ENCODE results near the gene SPATA19.

The SPATA19 gene

GRCh38 chr11:133892584-133893380 lies 47.5 kb upstream of the SPATA19 start:
- no peak for TF ChIP-seq CTCF (conservative IDR thresholded peaks at IDR 0.05; ENCODE audit: low read length)
- TF ChIP-seq EZH2phosphoT487 (IDR thresholded peaks at IDR 0.05; ENCODE audit: borderline replicate concordance) = no peak

GRCh38 chr11:133892126-133892525 lies 46.8 kb upstream of the SPATA19 start:
- H3K36me3 ChIP-seq (ENCODE audit: insufficient read depth, low read length) = no peaks in the 10 kb centered on the region
- no peaks in the 10 kb centered on the region for H3K27me3 ChIP-seq (ENCODE audit: insufficient read depth, low read length, poor library complexity, severe bottlenecking)
- H3K4me1 ChIP-seq (ENCODE audit: insufficient read depth, low read length, poor library complexity, severe bottlenecking) = no peaks in the 10 kb centered on the region

More at GRCh38 chr11:133892584-133893380, 47.5 kb upstream of the SPATA19 start:
- Histone ChIP-seq H3K36me3 (ENCODE audit: insufficient read depth, low read length) (no peaks in the 10 kb centered on the region), H3F3A (ENCODE audit: low read depth) (no peaks in the 10 kb centered on the region), H3K79me2 (ENCODE audit: insufficient read depth, low read length) (no peaks in the 10 kb centered on the region), H3K9me2 (replicated peaks; ENCODE audit: low read depth, low read length) (no peaks in the 10 kb centered on the region), H3K27me3 (ENCODE audit: insufficient read depth, low read length, poor library complexity, severe bottlenecking) (no peaks in the 10 kb centered on the region), H2AFZ (ENCODE audit: low read length) (no peak overlapping the region), H3K4me3 (ENCODE audit: low read length, poor library complexity, severe bottlenecking) (no peak overlapping the region), H3K4me2 (ENCODE audit: low read depth, low read length, poor library complexity, severe bottlenecking) (no peak overlapping the region), H4K20me1 (ENCODE audit: insufficient read depth, low read length, poor library complexity, severe bottlenecking) (no peaks in the 10 kb centered on the region), H3K4me1 (ENCODE audit: insufficient read depth, low read length, poor library complexity, severe bottlenecking) (no peaks in the 10 kb centered on the region), H3K9ac (ENCODE audit: low read depth, low read length, poor library complexity, severe bottlenecking) (no peak overlapping the region), H3K9me3 (ENCODE audit: insufficient read depth, low read depth, low read length) (peaks cover 14% of the 10 kb centered on the region; the same call in 1 of the 2 replicates)

GRCh38 chr11:133889893-133890292 lies 44.6 kb upstream of the SPATA19 start:
- TF ChIP-seq CTCF (conservative IDR thresholded peaks at IDR 0.05; ENCODE audit: low read length) = no peak
- TF ChIP-seq EZH2phosphoT487 (IDR thresholded peaks at IDR 0.05; ENCODE audit: borderline replicate concordance) = no peak
- Histone ChIP-seq H3K9me3 (ENCODE audit: insufficient read depth, low read depth, low read length) (peaks cover 26% of the 10 kb centered on the region; the same call in 1 of the 2 replicates), H3K79me2 (ENCODE audit: insufficient read depth, low read length) (no peaks in the 10 kb centered on the region), H3K4me3 (ENCODE audit: low read length, poor library complexity, severe bottlenecking) (no peak overlapping the region), H3K9me2 (replicated peaks; ENCODE audit: low read depth, low read length) (no peaks in the 10 kb centered on the region), H3K4me1 (ENCODE audit: insufficient read depth, low read length, poor library complexity, severe bottlenecking) (no peaks in the 10 kb centered on the region), H3F3A (ENCODE audit: low read depth) (no peaks in the 10 kb centered on the region), H3K36me3 (ENCODE audit: insufficient read depth, low read length) (no peaks in the 10 kb centered on the region), H3K4me2 (ENCODE audit: low read depth, low read length, poor library complexity, severe bottlenecking) (no peak overlapping the region), H4K20me1 (ENCODE audit: insufficient read depth, low read length, poor library complexity, severe bottlenecking) (no peaks in the 10 kb centered on the region), H2AFZ (ENCODE audit: low read length) (no peak overlapping the region), H3K27me3 (ENCODE audit: insufficient read depth, low read length, poor library complexity, severe bottlenecking) (no peaks in the 10 kb centered on the region), H3K9ac (ENCODE audit: low read depth, low read length, poor library complexity, severe bottlenecking) (no peak overlapping the region)

More at GRCh38 chr11:133892126-133892525, 46.8 kb upstream of the SPATA19 start:
- no peaks in the 10 kb centered on the region for H3F3A ChIP-seq (ENCODE audit: low read depth)
- H3K4me3 ChIP-seq (ENCODE audit: low read length, poor library complexity, severe bottlenecking) = no peak overlapping the region
- no peak overlapping the region for H3K9ac ChIP-seq (ENCODE audit: low read depth, low read length, poor library complexity, severe bottlenecking)
- no peaks in the 10 kb centered on the region for H3K9me2 ChIP-seq (replicated peaks; ENCODE audit: low read depth, low read length)
- no peak overlapping the region for H2AFZ ChIP-seq (ENCODE audit: low read length)
- H3K79me2 ChIP-seq (ENCODE audit: insufficient read depth, low read length) = no peaks in the 10 kb centered on the region
- TF ChIP-seq EZH2phosphoT487 (IDR thresholded peaks at IDR 0.05; ENCODE audit: borderline replicate concordance) (no peak), CTCF (conservative IDR thresholded peaks at IDR 0.05; ENCODE audit: low read length) (no peak)
- peaks cover 14% of the 10 kb centered on the region; the same call in 1 of the 2 replicates for H3K9me3 ChIP-seq (ENCODE audit: insufficient read depth, low read depth, low read length)
- no peaks in the 10 kb centered on the region for H4K20me1 ChIP-seq (ENCODE audit: insufficient read depth, low read length, poor library complexity, severe bottlenecking)
- H3K4me2 ChIP-seq (ENCODE audit: low read depth, low read length, poor library complexity, severe bottlenecking) = no peak overlapping the region
